Measurements from ENCODE around the gene SRPRB. TPM values are rescaled to one million over a fixed set of nuclear protein-coding genes. Genes with fewer than 3 reads are reported as not detected.

The SRPRB gene
- total RNA-seq, 1 experiment from 2014 or later, result 54.8 TPM

GRCh38 chr3:133853925-133854227 is 48.3 kb downstream of the SRPRB start:
- Histone ChIP-seq H3K18ac (ENCODE audit: insufficient read length, low read depth, low read length) (no peak overlapping the region), H2AFZ (ENCODE audit: low read length) (no peak overlapping the region), H3K23ac (ENCODE audit: insufficient read length, low read depth, low read length) (no peak overlapping the region), H3K4me2 (ENCODE audit: insufficient read depth, insufficient read length, low read length) (no peak overlapping the region), H3K9me3 (ENCODE audit: control insufficient read depth, low read depth, low read length) (no peaks in the 10 kb centered on the region), H3T11ph (ENCODE audit: low read length) (no peak overlapping the region), H4K20me1 (ENCODE audit: control insufficient read depth, insufficient read depth, insufficient read length) (no peaks in the 10 kb centered on the region), H4K8ac (replicated peaks; ENCODE audit: insufficient read length, low read depth, low read length) (no peak overlapping the region), H2BK120ac (ENCODE audit: low read depth, low read length, poor library complexity, severe bottlenecking) (no peak overlapping the region), H4K91ac (ENCODE audit: insufficient read length, low read depth, low read length) (no peak overlapping the region), H3K79me2 (ENCODE audit: insufficient read depth, low read length) (no peaks in the 10 kb centered on the region), H3K4ac (ENCODE audit: low read depth, low read length) (no peak overlapping the region), H3K23me2 (ENCODE audit: insufficient read length, low read depth, low read length, poor library complexity, severe bottlenecking) (no peaks in the 10 kb centered on the region), H3K79me1 (ENCODE audit: insufficient read depth, low read depth, low read length, poor library complexity, severe bottlenecking) (no peaks in the 10 kb centered on the region), H3K56ac (ENCODE audit: insufficient read length, low read depth, low read length) (no peak overlapping the region), H3K27me3 (ENCODE audit: insufficient read depth, low read length) (no peaks in the 10 kb centered on the region), H4K5ac (ENCODE audit: insufficient read length, low read depth, low read length) (no peak overlapping the region), H3K14ac (ENCODE audit: insufficient read depth, low read length) (no peak overlapping the region), H3K4me1 (ENCODE audit: insufficient read depth, low read length) (peaks cover 2% of the 10 kb centered on the region; the same call in 1 of the 2 replicates), H2BK20ac (ENCODE audit: low read depth, low read length, poor library complexity, severe bottlenecking) (no peak overlapping the region), H2AK5ac (ENCODE audit: insufficient read length, low read length) (no peak overlapping the region), H3K9ac (ENCODE audit: extremely low read depth, insufficient read length, low read length) (no peak overlapping the region), H3K27ac (ENCODE audit: insufficient read length, low read depth, low read length) (no peak overlapping the region), H2BK12ac (ENCODE audit: insufficient read length, low read depth, low read length) (no peak overlapping the region), H2BK5ac (ENCODE audit: insufficient read length, low read length) (no peak overlapping the region), H2BK15ac (ENCODE audit: low read depth, low read length) (no peak overlapping the region)
- H3K27me3 Mint-ChIP-seq (ENCODE audit: low read depth), result no peaks in the 10 kb centered on the region
- no peak overlapping the region for H3K27ac Mint-ChIP-seq
- no peak for TF ChIP-seq CTCF (conservative IDR thresholded peaks at IDR 0.05)
- DNase-seq, result no peak
- WGBS (ENCODE audit: extremely low coverage, insufficient read length, low lambda C conversion rate), result no CpG with 5 or more reads among the region's 2 CpGs
- H3K4me3 Mint-ChIP-seq, result no peak overlapping the region
- H3K9me3 Mint-ChIP-seq, result no peaks in the 10 kb centered on the region
- H3K36me3 Mint-ChIP-seq (ENCODE audit: insufficient read depth in 1 of 3, low read depth in 3 of 3), result no peaks in the 10 kb centered on the region; a peak in 1 of 7 replicates
- peaks cover 15 to 19% of the 10 kb centered on the region in 2 experiments for H3K4me1 Mint-ChIP-seq
